CD14-positive monocyte (primary cell): ENCODE data around the gene GPRIN1. TPM values are rescaled to one million over a fixed set of nuclear protein-coding genes. Genes with fewer than 3 reads are reported as not detected.
A peak's percentile ranks its signal among the peaks of the same experiment; 100 is the strongest.

Source experiments
- DNase-seq, 3 donors: peaks; one replicate each; pipeline ENCODE4 v3.0.0-alpha.2; 2011 to 2022
- H2AFZ ChIP-seq: 2 replicates; pipeline ENCODE4 v1.6.0; 2012; ENCODE audit warnings: mild to moderate bottlenecking, low read depth, low read length, inconsistent platforms; ENCODE audit not compliant: insufficient read depth, poor library complexity, severe bottlenecking
- H3K27ac ChIP-seq, 2 donors: 1 replicate in 1 of 2; 2 replicates in 1 of 2; pipeline ENCODE4 v1.5.1; 2012 to 2013; ENCODE audit warnings: low read length in 2 of 2, control low read depth in 1 of 2, inconsistent platforms in 1 of 2, low read depth in 1 of 2, mild to moderate bottlenecking in 1 of 2
- H3K27me3 ChIP-seq, 2 donors: one replicate each; pipeline versions ENCODE4 v1.6.0 to v1.6.1; 2011 to 2013; ENCODE audit warnings: low read length in 2 of 2; ENCODE audit not compliant: control insufficient read depth in 2 of 2, insufficient read depth in 2 of 2
- H3K36me3 ChIP-seq, 2 donors: replicated peaks in 1 of 2; 1 replicate in 1 of 2; 2 replicates in 1 of 2; pipeline versions ENCODE4 v1.5.1 to v1.6.1; 2012 to 2013; ENCODE audit warnings: low read length in 2 of 2, control low read depth in 1 of 2, inconsistent platforms in 1 of 2, mild to moderate bottlenecking in 1 of 2; ENCODE audit not compliant: insufficient read depth in 2 of 2, control insufficient read depth in 1 of 2
- H3K4me1 ChIP-seq, 2 donors: 1 replicate in 1 of 2; 2 replicates in 1 of 2; pipeline versions ENCODE4 v1.5.1 to v1.6.1; 2012 to 2013; ENCODE audit warnings: low read length in 2 of 2, control low read depth in 1 of 2, inconsistent platforms in 1 of 2, mild to moderate bottlenecking in 1 of 2, moderate library complexity in 1 of 2; ENCODE audit not compliant: insufficient read depth in 2 of 2, control insufficient read depth in 1 of 2
- H3K4me2 ChIP-seq: replicated peaks from 2 replicates; pipeline ENCODE3; 2012; ENCODE audit warnings: low read length, moderate library complexity, mild to moderate bottlenecking; ENCODE audit not compliant: poor library complexity, severe bottlenecking; ENCODE audit errors: extremely low read depth
- H3K4me3 ChIP-seq, 3 experiments: fragments of 200-600 bp in 1 of 3; sonication (generic) in 1 of 3; replicated peaks in 1 of 3; 1 replicate in 2 of 3; 2 replicates in 1 of 3; pipeline ENCODE4 v1.5.1; 2011 to 2013; ENCODE audit warnings: low read length in 3 of 3, mild to moderate bottlenecking in 3 of 3, control low read depth in 2 of 3, low read depth in 2 of 3, inconsistent platforms in 1 of 3, moderate library complexity in 1 of 3
- H3K79me2 ChIP-seq: 2 replicates; pipeline ENCODE4 v1.6.0; 2012; ENCODE audit warnings: mild to moderate bottlenecking, control low read depth, inconsistent platforms, low read length, moderate library complexity; ENCODE audit not compliant: insufficient read depth
- H3K9ac ChIP-seq: 2 replicates; pipeline ENCODE4 v1.6.0; 2017; ENCODE audit warnings: low read length, mild to moderate bottlenecking; ENCODE audit not compliant: insufficient read depth, poor library complexity, severe bottlenecking
- H3K9me3 ChIP-seq, 2 donors: replicated peaks in 1 of 2; 1 replicate in 1 of 2; 2 replicates in 1 of 2; pipeline versions ENCODE4 v1.5.1 to v1.6.1; 2012 to 2013; ENCODE audit warnings: low read length in 2 of 2, control low read depth in 1 of 2; ENCODE audit not compliant: control insufficient read depth in 1 of 2, insufficient read depth in 1 of 2
- H4K20me1 ChIP-seq: 2 replicates; pipeline ENCODE4 v1.6.0; 2012; ENCODE audit warnings: mild to moderate bottlenecking, low read length, control low read depth, moderate library complexity; ENCODE audit not compliant: insufficient read depth
- H3K27ac Mint-ChIP-seq, 7 donors: one replicate each; pipeline ENCODE4 v1.8.0; 2020; ENCODE audit warnings: mild to moderate bottlenecking in 7 of 7, mixed read lengths in 7 of 7, moderate library complexity in 6 of 7, inconsistent platforms in 2 of 7
- H3K27me3 Mint-ChIP-seq, 3 donors: one replicate each; pipeline ENCODE4 v1.8.0; 2021 to 2022; ENCODE audit warnings: low read depth in 3 of 3, mild to moderate bottlenecking in 3 of 3, mixed read lengths in 3 of 3, moderate library complexity in 3 of 3, inconsistent platforms in 1 of 3
- H3K36me3 Mint-ChIP-seq, 2 donors: one replicate each; pipeline ENCODE4 v1.8.0; 2020; ENCODE audit warnings: mixed read lengths in 2 of 2, inconsistent platforms in 1 of 2, mild to moderate bottlenecking in 1 of 2
- H3K4me1 Mint-ChIP-seq: one replicate; pipeline ENCODE4 v1.8.0; 2020; ENCODE audit warnings: mild to moderate bottlenecking, mixed read lengths
- H3K4me3 Mint-ChIP-seq, 2 donors: one replicate each; pipeline ENCODE4 v1.8.0; 2020; ENCODE audit warnings: mild to moderate bottlenecking in 2 of 2, mixed read lengths in 2 of 2, moderate library complexity in 1 of 2
- H3K9me3 Mint-ChIP-seq, 7 donors: one replicate each; pipeline ENCODE4 v1.8.0; 2020 to 2022; ENCODE audit warnings: mixed read lengths in 7 of 7, mild to moderate bottlenecking in 6 of 7, moderate library complexity in 6 of 7, inconsistent platforms in 2 of 7
- WGBS: methylation state at CpG from one replicate; pipeline ENCODE4 v1.1.5; 2013; ENCODE audit warnings: missing lambda C conversion rate; ENCODE audit not compliant: insufficient coverage; 5-methylcytosine and 5-hydroxymethylcytosine counted together
- intact Hi-C, 2 donors: fragments of 100-400 bp; cut with micrococcal nuclease; formaldehyde crosslinking; loops; one replicate each; pipeline versions ENCODE4 v1.15.0 to v1.15.1; 2023
- polyA plus RNA-seq, 3 donors: library from polyadenylated mRNA; depleted of rRNA in 1 of 3; unstranded in 2 of 3; stranded (reverse) in 1 of 3; fragments of 300-500 nt in 2 of 3; fragments of >200 nt in 1 of 3; fragmentation: Illumina TruSeq in 2 of 3; gene quantifications; 1 replicate in 2 of 3; 2 replicates in 1 of 3; pipeline ENCODE4 v1.2.3, GENCODE V29; 2012 to 2021
- TF ChIP-seq, protein P1 (sequence below): fragments of 200-600 bp; IDR thresholded peaks from one replicate; pipeline ENCODE4 v1.8.0; 2022; ENCODE audit warnings: antibody characterized with exemption, mild to moderate bottlenecking

The GPRIN1 gene
- polyA plus RNA-seq, 3 donors: 0.05 to 0.30 (median 0.13) TPM

DNA sequence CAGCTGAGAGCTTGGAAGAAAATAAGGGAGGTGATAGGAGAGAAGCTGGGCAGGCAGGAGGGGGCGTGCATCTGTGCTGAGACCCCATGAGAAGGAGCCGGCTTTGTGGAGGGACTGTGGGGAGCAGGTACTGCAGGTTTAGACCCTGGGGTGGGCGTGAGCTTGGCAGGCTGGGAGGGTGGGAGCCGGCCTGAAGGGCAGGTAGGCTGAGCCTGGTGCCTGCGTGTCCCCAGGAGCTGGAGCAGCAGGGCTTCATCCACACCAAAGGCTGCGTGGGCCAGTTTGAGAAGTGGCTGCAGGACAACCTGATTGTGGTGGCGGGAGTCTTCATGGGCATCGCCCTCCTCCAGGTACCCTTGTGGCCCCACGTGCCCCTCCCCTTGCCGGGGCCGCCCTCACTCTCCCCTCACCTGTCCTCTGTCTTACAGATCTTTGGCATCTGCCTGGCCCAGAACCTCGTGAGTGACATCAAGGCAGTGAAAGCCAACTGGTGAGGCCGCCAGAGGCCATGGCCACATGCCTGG lies 46.6 kb upstream of the GPRIN1 start:
- intact Hi-C loops: loop anchor here in 1 of 2 donors (5.0 to 10.0 kb wide), 2 partner anchors 301 to 922 kb away; no protein-coding TSS in a partner anchor
- TF ChIP-seq, protein P1, sequence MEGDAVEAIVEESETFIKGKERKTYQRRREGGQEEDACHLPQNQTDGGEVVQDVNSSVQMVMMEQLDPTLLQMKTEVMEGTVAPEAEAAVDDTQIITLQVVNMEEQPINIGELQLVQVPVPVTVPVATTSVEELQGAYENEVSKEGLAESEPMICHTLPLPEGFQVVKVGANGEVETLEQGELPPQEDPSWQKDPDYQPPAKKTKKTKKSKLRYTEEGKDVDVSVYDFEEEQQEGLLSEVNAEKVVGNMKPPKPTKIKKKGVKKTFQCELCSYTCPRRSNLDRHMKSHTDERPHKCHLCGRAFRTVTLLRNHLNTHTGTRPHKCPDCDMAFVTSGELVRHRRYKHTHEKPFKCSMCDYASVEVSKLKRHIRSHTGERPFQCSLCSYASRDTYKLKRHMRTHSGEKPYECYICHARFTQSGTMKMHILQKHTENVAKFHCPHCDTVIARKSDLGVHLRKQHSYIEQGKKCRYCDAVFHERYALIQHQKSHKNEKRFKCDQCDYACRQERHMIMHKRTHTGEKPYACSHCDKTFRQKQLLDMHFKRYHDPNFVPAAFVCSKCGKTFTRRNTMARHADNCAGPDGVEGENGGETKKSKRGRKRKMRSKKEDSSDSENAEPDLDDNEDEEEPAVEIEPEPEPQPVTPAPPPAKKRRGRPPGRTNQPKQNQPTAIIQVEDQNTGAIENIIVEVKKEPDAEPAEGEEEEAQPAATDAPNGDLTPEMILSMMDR: no peak
- H3K9ac ChIP-seq: no peak overlapping the region
- no peaks in the 10 kb centered on the region for H3K79me2 ChIP-seq
- DNase-seq: no peak
- peaks cover 23% of the 10 kb centered on the region for H3K4me1 Mint-ChIP-seq
- H4K20me1 ChIP-seq: peaks cover 18% of the 10 kb centered on the region
- H3K4me3 ChIP-seq: no peak overlapping the region
- H3K27me3 Mint-ChIP-seq: peaks cover 3 to 9% (median 8%) of the 10 kb centered on the region in 3 donors
- no peaks in the 10 kb centered on the region for H3K9me3 ChIP-seq
- H2AFZ ChIP-seq: no peak overlapping the region
- no peak overlapping the region for H3K4me2 ChIP-seq
- H3K36me3 ChIP-seq: peaks cover 7 to 28% of the 10 kb centered on the region in 2 donors
- peak overlapping the region in 1 of 7 donors; percentile 13 for H3K27ac Mint-ChIP-seq
- no peaks in the 10 kb centered on the region for H3K27me3 ChIP-seq
- H3K27ac ChIP-seq: no peak overlapping the region
- peaks cover 18 to 19% of the 10 kb centered on the region in 2 donors for H3K4me1 ChIP-seq
- 97% methylated on average over 11 of the region's 13 CpGs for WGBS
- peaks cover 30 to 40% of the 10 kb centered on the region in 2 donors for H3K36me3 Mint-ChIP-seq
- no peak overlapping the region for H3K4me3 Mint-ChIP-seq
- H3K9me3 Mint-ChIP-seq: peaks cover 0 to 2% (median 0%) of the 10 kb centered on the region in 7 donors

DNA sequence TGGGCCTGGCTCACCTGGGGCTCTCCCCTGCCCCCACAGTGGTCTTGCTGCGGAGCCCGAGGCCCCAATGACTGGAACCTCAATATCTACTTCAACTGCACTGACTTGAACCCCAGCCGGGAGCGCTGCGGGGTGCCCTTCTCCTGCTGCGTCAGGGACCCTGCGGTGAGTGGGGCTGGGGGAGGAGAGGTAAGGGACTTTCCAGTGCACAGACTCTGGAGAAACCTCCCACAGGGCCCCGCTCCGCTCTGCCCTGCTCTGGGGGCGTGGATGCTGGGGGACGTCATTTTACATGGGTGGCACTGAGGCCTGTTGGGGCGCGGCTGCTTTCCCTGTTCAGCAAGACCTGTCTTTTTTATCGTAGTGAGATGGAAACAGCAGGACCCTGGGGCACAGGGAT lies 44.9 kb upstream of the GPRIN1 start:
- 100% methylated on average over 4 of the region's 14 CpGs for whole genome bisulfite sequencing
- intact Hi-C loops: loop anchor here in 1 of 2 donors (5.0 to 10.0 kb wide), 2 partner anchors 302 to 920 kb away; no protein-coding TSS in a partner anchor
- peaks cover 3 to 9% (median 4%) of the 10 kb centered on the region in 3 donors for H3K27me3 Mint-ChIP-seq

More for the DNA sequence above, 44.9 kb upstream of the GPRIN1 start:
- TF ChIP-seq, protein P1: no peak
- H3K4me1 ChIP-seq: peaks cover 15 to 16% of the 10 kb centered on the region in 2 donors
- no peaks in the 10 kb centered on the region for H3K79me2 ChIP-seq
- no peak for DNase-seq
- no peak overlapping the region for H3K4me2 ChIP-seq
- Mint-ChIP-seq H3K27ac (no peak overlapping the region), H3K36me3 (peaks cover 33 to 42% of the 10 kb centered on the region in 2 donors), H3K4me1 (peaks cover 23% of the 10 kb centered on the region), H3K9me3 (peaks cover 0 to 2% (median 0%) of the 10 kb centered on the region in 7 donors), H3K4me3 (no peak overlapping the region)
- no peak overlapping the region for H3K27ac ChIP-seq
- no peak overlapping the region for H2AFZ ChIP-seq
- H3K9me3 ChIP-seq: no peaks in the 10 kb centered on the region
- H3K36me3 ChIP-seq: peaks cover 7 to 28% of the 10 kb centered on the region in 2 donors
- no peaks in the 10 kb centered on the region for H3K27me3 ChIP-seq
- peaks cover 21% of the 10 kb centered on the region for H4K20me1 ChIP-seq
- no peak overlapping the region for H3K9ac ChIP-seq
- no peak overlapping the region for H3K4me3 ChIP-seq
